Mesodermal cell (in vitro differentiated cells): ENCODE measurements around the gene PRSS38.
"Not testable (repeated sequence)": the region's sequence is repeated elsewhere in the genome, so short reads cannot be mapped to it uniquely, and the experiment has no call there.

Experiments
- H3K27ac ChIP-seq: 2 replicates; pipeline ENCODE4 v1.7.0; 2013; ENCODE audit warnings: mild to moderate bottlenecking, low read depth, low read length, moderate library complexity; ENCODE audit not compliant: severe bottlenecking
- H3K36me3 ChIP-seq: 2 replicates; pipeline ENCODE4 v1.7.1; 2013; ENCODE audit warnings: mild to moderate bottlenecking, low read length, moderate library complexity; ENCODE audit not compliant: control insufficient read depth, insufficient read depth
- H3K4me1 ChIP-seq: one replicate; pipeline ENCODE4 v1.7.1; 2013; ENCODE audit warnings: mild to moderate bottlenecking, low read length; ENCODE audit not compliant: insufficient read depth, control insufficient read depth, poor library complexity, severe bottlenecking
- H3K4me3 ChIP-seq: 2 replicates; pipeline ENCODE4 v1.7.0; 2013; ENCODE audit warnings: low read length, control low read depth, mild to moderate bottlenecking; ENCODE audit not compliant: insufficient read depth, poor library complexity, severe bottlenecking; ENCODE audit errors: extremely low read depth
- H3K9me3 ChIP-seq: 2 replicates; pipeline ENCODE4 v1.7.1; 2013; ENCODE audit warnings: mild to moderate bottlenecking, low read length, moderate library complexity; ENCODE audit not compliant: control insufficient read depth
- WGBS, 2 experiments: methylation state at CpG; one replicate each; pipeline ENCODE4 v1.1.5; 2013; ENCODE audit warnings: missing lambda C conversion rate in 2 of 2; ENCODE audit not compliant: insufficient coverage in 2 of 2; 5-methylcytosine and 5-hydroxymethylcytosine counted together

Gene PRSS38

DNA sequence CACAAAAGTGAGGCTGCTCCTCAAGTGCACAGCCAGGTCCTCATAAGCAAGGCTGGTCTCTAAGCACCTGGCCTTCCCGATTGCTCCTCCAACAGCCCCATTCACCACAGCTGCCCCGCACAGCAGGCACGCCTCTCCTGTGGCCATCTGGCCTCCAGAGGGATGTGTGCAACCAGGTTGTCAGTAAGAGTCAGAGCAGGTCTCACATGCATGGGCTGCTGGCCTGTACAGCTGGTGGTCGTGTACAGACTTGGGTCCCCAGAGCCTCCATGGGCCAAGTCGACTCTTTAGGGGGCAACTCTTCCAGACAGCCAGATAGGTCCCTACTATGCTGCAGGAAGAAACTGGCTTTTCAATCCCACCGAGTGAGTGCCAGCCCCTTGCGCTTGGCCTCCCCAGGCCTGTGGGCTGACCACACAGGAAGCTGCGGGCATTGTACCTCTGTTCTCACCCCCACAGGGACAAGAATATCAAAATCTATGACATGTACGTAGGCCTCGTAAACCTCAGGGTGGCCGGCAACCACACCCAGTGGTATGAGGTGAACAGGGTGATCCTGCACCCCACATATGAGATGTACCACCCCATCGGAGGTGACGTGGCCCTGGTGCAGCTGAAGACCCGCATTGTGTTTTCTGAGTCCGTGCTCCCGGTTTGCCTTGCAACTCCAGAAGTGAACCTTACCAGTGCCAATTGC is 1.4 kb downstream of the PRSS38 start:
- H3K4me3 ChIP-seq, result no peak overlapping the region

DNA sequence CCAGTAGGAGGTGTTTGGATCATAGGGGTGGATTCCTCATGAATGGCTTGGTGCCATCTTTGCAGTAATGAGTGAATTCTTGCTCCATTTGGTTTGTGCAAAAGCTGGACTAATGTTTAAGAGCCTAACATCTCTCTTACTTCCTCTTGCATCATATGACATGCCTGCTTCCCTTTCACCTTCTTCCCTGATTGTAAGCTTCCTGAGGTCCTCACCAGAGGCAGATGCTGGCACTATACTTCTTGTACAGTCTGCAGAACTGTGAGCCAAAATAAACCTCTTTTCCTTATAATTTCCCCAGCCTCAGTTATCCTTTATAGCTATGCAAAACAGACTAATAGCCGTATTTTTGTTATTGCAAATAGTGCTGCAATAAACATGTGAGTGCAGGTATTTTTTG is 8.1 kb downstream of the PRSS38 start:
- Histone ChIP-seq H3K9me3 (no peaks in the 10 kb centered on the region), H3K4me3 (no peak overlapping the region), H3K4me1 (no peaks in the 10 kb centered on the region), H3K36me3 (no peaks in the 10 kb centered on the region), H3K27ac (no peak overlapping the region)
- no CpG with 5 or more reads among the region's 1 CpG for WGBS, 2 experiments

More for the DNA sequence above, 1.4 kb downstream of the PRSS38 start:
- WGBS, 2 experiments, result 88 to 94% methylated on average over 13 to 16 of the region's 16 CpGs
- Histone ChIP-seq H3K36me3 (no peaks in the 10 kb centered on the region), H3K4me1 (no peaks in the 10 kb centered on the region), H3K9me3 (peaks cover 29% of the 10 kb centered on the region), H3K27ac (no peak overlapping the region)

DNA sequence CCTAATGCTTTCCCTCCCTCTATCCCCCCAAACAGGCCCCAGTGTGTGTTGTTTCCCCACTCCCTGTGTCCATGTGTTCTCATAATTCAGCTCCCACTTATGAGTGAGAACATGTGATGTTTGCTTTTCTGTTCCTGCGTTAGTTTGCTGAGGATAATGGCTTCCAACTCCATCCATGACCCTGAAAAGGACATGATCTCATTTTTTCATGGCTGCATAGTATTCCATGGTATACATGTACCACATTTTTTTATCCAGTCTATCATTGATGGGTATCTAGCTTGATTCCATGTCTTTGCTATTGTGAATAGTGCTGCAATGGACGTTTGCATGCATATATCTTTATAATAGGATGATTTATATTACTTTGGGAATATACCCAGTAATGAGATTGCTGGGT is 8.7 kb downstream of the PRSS38 start:
- H3K4me3 ChIP-seq, result no peak overlapping the region
- 63 to 80% methylated on average over 1 of the region's 2 CpGs for WGBS, 2 experiments
- no peaks in the 10 kb centered on the region for H3K36me3 ChIP-seq
- H3K9me3 ChIP-seq, result no peaks in the 10 kb centered on the region
- no peaks in the 10 kb centered on the region for H3K4me1 ChIP-seq
- no peak overlapping the region for H3K27ac ChIP-seq

DNA sequence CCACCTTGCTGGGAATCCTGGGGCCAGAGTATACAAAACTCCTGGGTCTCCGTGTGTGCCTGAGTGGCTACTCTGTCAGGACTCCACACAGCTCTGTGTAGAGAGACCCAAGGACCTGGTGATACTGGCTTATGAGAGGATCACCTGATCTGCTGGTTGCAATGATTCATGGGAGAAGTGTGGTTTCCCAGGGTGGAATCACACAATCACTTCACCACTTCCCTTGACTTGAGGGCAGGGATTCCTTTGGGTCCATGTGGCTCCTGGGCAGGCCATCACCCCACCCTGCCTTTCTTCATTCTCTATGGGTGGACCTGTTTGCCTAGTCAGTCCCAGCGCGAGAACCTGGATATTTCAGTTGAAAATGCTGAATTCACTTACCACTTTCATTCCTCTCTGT is 13.3 kb downstream of the PRSS38 start:
- H3K4me3 ChIP-seq, result no peak overlapping the region
- H3K4me1 ChIP-seq, result no peaks in the 10 kb centered on the region
- H3K9me3 ChIP-seq, result no peaks in the 10 kb centered on the region
- no peaks in the 10 kb centered on the region for H3K36me3 ChIP-seq
- H3K27ac ChIP-seq, result no peak overlapping the region
- WGBS, 2 experiments, result 73 to 86% methylated on average over 3 of the region's 3 CpGs

DNA sequence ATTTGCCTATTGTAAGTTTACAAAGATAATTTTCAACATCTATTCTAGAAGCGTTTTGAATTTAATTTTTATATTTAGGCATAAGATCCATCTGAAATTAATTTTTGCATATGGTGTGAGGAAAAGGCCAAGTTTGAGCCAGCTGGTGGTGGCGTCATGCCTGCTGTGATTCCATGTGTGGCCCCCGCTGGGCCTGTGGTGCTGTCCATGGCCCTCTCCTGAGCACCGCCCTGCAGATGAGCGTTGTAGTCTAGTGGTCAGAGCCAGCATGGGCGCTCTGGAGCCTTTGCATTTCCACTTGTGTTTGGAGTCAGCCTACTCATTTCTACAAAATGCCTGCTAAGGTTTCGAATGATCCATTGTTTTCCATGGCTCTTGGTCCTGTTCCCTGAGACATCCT is 22.7 kb downstream of the PRSS38 start:
- H3K4me1 ChIP-seq, result no peaks in the 10 kb centered on the region
- no peaks in the 10 kb centered on the region for H3K36me3 ChIP-seq
- no peak overlapping the region for H3K27ac ChIP-seq
- H3K9me3 ChIP-seq, result no peaks in the 10 kb centered on the region
- 86 to 96% methylated on average over 6 of the region's 7 CpGs for WGBS, 2 experiments
- H3K4me3 ChIP-seq, result no peak overlapping the region

DNA sequence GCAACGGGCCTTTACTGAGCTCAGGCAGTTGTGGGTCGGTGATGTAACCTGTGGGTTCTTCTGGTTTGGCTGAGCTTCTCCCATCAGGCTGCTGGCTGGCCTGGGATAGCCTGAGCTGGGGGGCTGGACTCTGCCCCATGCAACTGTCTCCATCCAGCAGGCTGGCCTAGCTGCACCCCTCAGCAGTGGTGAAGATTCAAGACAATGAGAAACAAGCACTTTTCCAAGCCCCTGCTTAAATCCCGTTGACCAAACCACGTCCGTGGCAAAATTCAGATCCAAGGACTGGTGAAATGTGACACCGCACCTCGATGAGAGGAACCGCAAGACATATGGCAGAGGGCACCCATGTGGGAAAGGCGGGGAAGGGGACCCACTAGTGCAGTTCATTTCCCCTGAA is 25.6 kb downstream of the PRSS38 start:
- H3K36me3 ChIP-seq, result no peaks in the 10 kb centered on the region
- H3K9me3 ChIP-seq, result no peaks in the 10 kb centered on the region
- no peaks in the 10 kb centered on the region for H3K4me1 ChIP-seq
- H3K27ac ChIP-seq, result no peak overlapping the region
- no peak overlapping the region for H3K4me3 ChIP-seq
- WGBS, 2 experiments, result 82 to 88% methylated on average over 7 to 8 of the region's 9 CpGs

DNA sequence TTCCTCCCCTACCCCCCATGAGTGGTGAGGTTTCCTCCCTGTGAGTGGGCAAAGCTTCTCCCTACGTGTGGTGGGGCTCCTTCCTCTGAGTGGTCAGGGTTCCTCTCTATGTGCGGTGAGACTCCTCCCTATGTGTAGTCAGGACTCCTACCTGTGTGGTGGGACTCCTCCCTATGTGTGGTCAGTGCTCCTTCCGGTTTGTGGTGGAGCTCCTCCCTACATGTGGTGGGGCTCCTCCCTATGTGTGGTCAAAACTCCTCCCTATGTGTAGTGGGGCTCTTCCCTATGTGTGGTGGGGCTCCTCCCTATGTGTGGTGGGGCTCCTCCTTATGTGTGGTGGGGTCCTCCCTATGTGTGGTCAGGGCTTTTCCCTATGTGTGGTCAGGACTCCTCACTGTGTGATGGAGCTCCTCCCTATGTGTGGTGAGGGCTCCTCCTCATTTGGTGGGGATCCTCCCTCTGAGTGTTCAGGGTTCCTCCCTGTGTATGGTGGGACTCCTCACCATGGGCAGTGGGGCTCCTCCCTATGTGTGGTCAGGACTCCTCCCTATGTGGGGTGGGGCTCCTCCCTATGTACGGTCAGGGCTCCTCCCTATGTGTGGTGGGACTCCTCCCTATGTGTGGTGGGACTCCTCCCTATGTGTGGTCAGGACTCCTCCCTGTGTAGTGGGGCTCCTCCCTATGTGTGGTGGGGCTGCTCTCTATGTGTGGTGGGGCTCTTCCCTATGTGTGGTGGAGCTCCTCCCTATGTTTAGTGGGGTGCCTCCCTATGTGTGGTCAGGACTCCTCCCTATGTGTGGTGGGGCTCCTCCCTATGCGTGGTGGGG is 29.1 kb downstream of the PRSS38 start:
- H3K4me1 ChIP-seq, result no peaks in the 10 kb centered on the region
- no peak overlapping the region for H3K4me3 ChIP-seq
- H3K27ac ChIP-seq, result no peak overlapping the region
- 100% methylated on average over 1 to 2 of the region's 5 CpGs for WGBS, 2 experiments
- no peaks in the 10 kb centered on the region for H3K36me3 ChIP-seq
- peaks cover 5% of the 10 kb centered on the region for H3K9me3 ChIP-seq

DNA sequence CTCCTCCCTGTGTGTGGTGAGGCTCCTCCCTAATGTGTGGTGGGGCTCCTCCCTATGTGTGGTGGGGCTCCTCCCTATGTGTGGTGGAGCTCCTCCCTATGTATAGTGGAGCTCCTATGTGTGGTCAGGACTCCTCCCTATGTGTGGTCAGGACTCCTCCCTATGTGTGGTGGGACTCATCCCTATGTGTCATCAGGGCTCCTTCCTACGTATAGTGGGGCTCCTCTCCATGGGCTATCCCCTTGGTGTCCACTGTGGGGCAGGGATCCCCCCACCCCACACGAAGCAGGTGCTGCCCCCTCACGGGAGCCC is 29.6 kb downstream of the PRSS38 start:
- no peak overlapping the region for H3K4me3 ChIP-seq
- peaks cover 5% of the 10 kb centered on the region for H3K9me3 ChIP-seq
- H3K4me1 ChIP-seq, result no peaks in the 10 kb centered on the region
- H3K36me3 ChIP-seq, result no peaks in the 10 kb centered on the region
- WGBS, 2 experiments, result 82 to 90% methylated on average over 2 to 3 of the region's 3 CpGs
- no peak overlapping the region for H3K27ac ChIP-seq

DNA sequence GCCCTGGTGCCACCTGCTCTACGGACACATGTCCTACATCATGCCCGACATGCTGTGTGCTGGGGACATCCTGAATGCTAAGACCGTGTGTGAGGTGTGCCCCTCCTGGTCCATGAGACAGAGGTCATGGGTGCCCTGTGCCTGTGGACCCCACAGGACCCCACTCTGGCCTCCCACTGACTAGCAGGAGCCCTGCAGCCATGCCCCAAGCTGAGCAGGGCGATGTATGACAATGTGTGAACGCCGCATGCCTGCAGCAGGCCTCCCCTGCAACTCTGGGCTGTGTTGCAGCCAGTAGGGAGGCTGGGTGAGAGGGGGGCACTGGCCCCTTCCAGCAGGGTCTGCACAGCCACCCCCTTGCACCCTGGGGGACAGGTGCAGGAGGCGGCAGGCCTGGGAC is 30.0 kb downstream of the PRSS38 start:
- Histone ChIP-seq H3K4me3 (no peak overlapping the region), H3K36me3 (no peaks in the 10 kb centered on the region), H3K27ac (no peak overlapping the region), H3K4me1 (no peaks in the 10 kb centered on the region), H3K9me3 (peaks cover 5% of the 10 kb centered on the region)
- WGBS, 2 experiments, result 87 to 91% methylated on average over 6 of the region's 7 CpGs

DNA sequence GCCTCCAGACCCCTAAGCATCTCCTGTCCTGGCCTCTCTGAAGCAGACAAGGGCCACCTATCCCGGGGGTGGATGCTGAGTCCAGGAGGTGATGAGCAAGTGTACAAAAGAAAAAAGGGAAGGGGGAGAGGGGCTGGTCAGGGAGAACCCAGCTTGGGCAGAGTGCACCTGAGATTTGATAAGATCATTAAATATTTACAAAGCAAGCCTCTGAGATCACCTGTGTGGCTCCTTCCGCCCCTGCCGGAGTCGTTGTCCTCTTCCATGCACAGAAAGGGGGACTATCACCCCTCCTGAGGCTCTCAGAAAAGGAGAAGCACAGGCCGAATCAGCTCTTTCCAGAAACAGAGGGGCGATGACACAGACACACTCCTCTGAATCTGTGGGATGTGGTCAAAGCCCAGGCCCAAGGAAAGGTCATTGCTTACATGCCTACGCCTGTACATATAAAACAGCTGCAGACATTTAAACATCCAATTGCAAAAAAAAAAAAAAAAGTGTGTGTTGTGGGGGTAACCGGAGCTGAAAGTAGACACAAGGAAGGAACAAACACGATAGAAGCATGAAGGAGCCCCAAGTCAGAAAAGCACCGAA is 30.9 kb downstream of the PRSS38 start:
- no peak overlapping the region for H3K27ac ChIP-seq
- peaks cover 5% of the 10 kb centered on the region for H3K9me3 ChIP-seq
- H3K36me3 ChIP-seq, result no peaks in the 10 kb centered on the region
- no peak overlapping the region for H3K4me3 ChIP-seq
- no peaks in the 10 kb centered on the region for H3K4me1 ChIP-seq
- 84 to 89% methylated on average over 4 to 6 of the region's 10 CpGs for WGBS, 2 experiments

DNA sequence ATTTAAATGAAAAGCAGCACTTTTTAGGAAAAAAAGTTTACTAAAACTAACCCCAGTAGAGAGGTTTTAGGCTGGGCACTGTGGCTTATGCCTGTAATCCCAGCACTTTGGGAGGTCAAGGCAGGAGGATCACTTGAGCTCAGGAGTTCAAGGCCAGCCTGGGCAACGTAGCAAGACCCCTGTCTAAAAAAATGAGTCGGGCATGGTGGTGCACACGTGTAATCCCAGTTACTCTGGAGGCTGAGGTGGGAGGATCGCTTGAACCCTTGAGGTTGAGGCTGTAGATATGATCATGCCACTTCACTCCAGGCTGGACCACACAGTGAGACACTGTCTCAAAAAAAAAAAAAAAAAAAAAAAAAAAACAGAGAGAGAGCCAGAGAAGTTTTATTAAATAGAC is 31.6 kb downstream of the PRSS38 start:
- H3K9me3 ChIP-seq, H3K36me3 ChIP-seq, H3K4me1 ChIP-seq, H3K4me3 ChIP-seq, H3K27ac ChIP-seq: not testable (repeated sequence)
- WGBS, 2 experiments, result 69 to 90% methylated on average over 3 to 4 of the region's 4 CpGs
